SHP77 treated with DMSO at 0.1 percent for 48 hours (cell line): ENCODE measurements around the gene TGM5.
"Not testable (repeated sequence)": the region's sequence is repeated elsewhere in the genome, so short reads cannot be mapped to it uniquely, and the experiment has no call there.

Experiments
- DNase-seq: peaks from one replicate; lab custom pipeline; 2025; lab: John Stamatoyannopoulos, UW

The TGM5 gene

GRCh38 chr15:43266834-43267233 is at the start of gene TGM5:
TGM5 (minus strand) TSS chr15:43266928; CDS start chr15:43266849, 79 bp downstream.
- DNase-seq, result no peak

- DNase-seq, result no peak
Measured at GRCh38 chr15:43314171-43314570, 47.4 kb upstream of the TGM5 start.

DNA sequence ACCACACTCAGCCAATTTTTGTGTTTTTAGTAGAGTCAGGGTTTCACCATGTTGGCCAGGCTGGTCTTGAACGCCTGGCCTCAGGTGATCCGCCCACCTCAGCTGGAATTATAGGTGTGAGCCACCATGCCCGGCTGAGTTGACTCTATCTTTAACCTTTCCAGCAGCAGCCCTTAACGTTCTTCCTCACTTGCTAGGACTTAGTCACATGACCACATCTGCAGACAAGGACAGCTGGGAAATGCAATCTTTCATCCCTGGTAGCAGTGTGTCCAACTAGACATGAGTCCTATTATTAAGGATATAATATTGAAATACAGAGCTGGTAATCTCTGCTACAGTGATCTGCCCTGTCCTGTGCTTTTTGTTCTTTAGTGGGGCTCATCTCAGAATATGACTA is 45.6 kb upstream of the TGM5 start:
- no peak for DNase-seq

GRCh38 chr15:43302205-43302817 is 35.6 kb upstream of the TGM5 start, which contains the start of gene TGM7:
TGM7 (minus strand) TSS chr15:43302255.
- DNase-seq, result no peak

DNA sequence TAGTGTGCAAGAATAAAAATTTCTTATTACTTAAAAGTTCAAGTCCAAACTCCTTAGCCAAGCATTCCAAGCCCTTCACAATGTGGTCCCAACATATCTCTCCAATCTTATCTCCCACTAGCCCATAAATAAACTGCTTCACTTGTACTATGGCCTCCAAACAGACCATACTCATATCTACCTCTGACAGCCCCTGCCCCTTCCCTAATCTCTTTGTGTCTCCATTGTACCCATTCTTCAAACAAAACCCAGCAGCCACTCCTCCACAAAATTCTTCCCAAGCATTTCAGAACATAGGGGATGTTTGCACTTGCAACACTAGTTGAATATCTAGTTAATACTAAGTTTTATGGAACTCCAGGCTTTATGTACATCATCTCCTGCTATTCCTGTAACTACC is 33.2 kb upstream of the TGM5 start:
- DNase-seq, result no peak

GRCh38 chr15:43299411-43299810 is 32.7 kb upstream of the TGM5 start:
- DNase-seq, result no peak

DNA sequence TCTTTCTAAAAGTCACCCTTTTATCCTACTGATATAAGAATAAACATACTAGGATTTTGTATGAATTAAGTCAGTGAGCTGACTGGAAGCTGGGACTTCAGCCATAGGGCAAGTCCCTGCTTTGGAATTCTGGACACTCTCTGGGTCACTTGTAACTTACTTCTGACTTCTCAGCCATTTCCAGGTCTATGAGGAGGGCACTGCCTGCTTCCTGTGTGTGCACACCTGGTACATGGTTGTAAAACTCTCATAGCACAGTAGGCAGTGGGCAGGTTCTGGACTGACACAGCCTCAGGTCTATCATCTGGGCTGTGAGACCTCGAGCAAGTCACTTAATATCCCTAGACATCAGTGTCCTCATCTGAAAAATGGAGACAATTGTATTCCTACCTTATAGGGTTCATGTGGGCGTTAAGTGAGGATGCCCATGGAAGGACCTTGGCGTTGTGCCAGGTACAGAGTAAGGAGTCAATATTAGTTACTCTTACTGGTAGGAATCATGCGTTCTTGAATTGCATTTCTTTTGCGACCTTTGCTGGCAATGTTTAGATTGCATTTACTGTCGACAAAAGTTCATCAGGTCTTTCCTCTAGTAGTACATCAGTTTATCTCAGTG is 27.5 kb upstream of the TGM5 start:
- no peak for DNase-seq

- DNase-seq, result no peak
Measured at GRCh38 chr15:43293432-43293831, 26.7 kb upstream of the TGM5 start.

GRCh38 chr15:43292375-43293078 is 25.8 kb upstream of the TGM5 start:
- DNase-seq, result no peak

- not testable (repeated sequence) for DNase-seq
Measured at GRCh38 chr15:43289656-43290055, 22.9 kb upstream of the TGM5 start.

DNA sequence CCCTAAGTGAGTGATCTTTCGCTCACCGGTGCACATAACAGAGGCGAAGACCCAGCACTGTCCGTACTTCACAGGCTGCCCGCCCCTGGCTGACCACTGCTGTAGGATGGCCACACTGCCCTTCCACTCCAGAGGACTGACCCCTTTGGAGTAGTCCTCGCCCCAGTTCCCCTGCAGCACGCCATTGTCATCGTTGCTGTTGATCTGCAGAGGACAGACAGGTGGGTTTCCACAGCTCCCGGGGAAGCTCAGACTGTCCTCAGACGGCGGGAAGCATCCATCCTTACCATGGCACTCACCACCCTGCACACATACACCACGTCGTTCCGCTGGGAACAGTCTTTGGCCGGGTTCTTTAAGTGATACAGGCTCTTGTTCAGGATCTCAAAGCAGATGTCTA is 20.5 kb upstream of the TGM5 start:
- no peak for DNase-seq

DNA sequence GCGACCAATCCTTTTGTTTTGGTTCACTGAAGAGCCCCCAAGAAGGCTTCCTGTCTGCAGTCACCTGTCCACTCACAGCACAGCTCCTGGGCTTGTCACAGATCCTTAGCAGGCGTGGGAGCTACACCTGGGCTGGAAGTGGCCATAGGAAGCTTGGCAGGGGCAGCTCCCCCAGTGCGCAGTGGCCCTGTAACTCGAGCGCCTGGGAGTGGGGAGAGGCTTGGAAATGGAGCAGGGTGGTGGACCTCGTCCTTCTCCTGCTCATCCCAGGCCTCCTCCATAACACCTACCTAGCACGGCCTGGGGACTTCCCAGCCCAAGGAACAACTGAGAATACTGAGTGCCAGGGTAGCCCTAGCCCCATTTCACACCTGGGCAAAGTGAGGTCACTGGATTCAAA is 19.3 kb upstream of the TGM5 start:
- no peak for DNase-seq

GRCh38 chr15:43285609-43286037 is 18.9 kb upstream of the TGM5 start:
- peak; percentile 52 for DNase-seq

GRCh38 chr15:43283526-43283925 is 16.8 kb upstream of the TGM5 start:
- DNase-seq, result no peak

GRCh38 chr15:43281926-43282602 is 15.3 kb upstream of the TGM5 start:
- no peak for DNase-seq

GRCh38 chr15:43280996-43281395 is 14.3 kb upstream of the TGM5 start:
- DNase-seq, result no peak

DNA sequence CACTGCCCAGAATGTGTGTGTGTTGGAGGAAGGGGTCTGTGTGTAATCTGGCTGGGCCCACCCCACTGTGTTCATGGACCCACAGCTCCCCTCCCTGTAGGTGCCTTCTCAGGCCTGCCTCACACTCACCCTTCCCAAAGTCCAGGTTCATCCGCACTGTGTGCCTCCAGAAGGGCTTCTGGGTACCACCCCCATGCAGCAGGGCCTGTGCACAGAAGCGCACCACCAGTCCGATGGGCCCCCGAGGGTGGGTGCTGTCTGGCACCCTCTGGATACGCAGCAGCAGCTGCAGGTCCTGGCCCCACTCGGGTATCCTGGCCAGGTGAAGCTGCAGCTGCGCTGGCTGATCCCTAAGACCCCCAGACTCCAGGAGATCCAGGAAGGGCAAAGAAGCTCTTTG is 12.8 kb upstream of the TGM5 start:
- DNase-seq, result no peak

- DNase-seq, result no peak
Measured at GRCh38 chr15:43278869-43279268, 12.1 kb upstream of the TGM5 start.

DNA sequence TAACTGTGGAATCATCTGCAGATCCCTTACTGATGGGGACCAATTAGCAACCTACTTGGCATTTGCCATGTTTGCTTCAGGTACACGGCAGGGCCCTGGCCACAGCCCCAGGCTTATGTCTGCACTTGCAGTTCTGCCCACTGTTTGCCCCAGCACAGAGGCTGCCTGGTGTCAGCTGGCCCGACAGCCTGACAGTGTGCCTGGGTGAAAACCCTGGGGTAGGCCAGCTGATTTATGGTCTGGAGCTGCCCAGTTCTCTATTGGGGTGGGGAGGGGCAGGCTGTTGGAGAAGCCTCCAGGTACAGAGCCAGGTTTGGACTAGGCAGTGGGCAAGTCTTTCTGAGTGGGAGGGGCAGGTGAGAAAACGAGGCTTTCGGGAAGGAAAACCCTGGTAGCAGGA is 11.2 kb upstream of the TGM5 start:
- no peak for DNase-seq

DNA sequence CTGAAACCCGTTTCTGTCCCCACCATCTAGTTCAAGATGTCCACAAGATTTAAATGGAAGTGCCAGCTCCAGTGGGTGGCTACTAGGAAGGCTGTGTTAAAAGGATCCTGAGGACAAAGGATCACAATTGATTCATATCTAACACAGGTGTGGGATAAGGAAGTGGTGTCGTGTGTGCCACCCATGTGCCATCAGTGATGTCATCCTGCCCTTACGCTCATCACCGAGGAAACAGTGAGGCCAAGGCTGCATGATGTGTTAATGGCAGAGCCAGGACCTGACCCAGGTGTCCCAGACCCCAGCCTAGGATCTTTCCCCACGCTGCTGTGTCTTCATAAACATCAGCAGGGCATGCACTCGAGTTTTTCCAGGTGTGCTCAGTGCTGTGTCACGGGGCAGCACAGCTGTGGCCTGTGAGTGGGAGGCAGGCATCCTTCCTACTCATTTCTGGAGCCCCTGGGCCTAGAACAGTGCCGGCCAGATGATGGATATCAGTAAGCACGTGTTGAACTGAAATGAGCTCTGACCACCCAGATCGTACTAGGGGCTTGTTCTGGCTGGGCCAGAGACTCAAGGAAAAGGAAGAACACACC is 10.6 kb upstream of the TGM5 start:
- no peak for DNase-seq

- no peak for DNase-seq
Measured at GRCh38 chr15:43276563-43277200, 10.0 kb upstream of the TGM5 start.
